HG03108 (cell line): Measurements from ENCODE around the gene ADAT2.
A peak's percentile ranks its signal among the peaks of the same experiment; 100 is the strongest.

ENCODE experiments used
- ATAC-seq: cut with Tn5 transposase; IDR thresholded peaks from one replicate; pipeline ENCODE4 v1.9.1; 2021; ENCODE audit warnings: moderate library complexity; ENCODE audit not compliant: unreplicated experiment

The ADAT2 gene

GRCh38 chr6:143441680-143442545, 8.6 kb downstream of the ADAT2 start:
- no peak for ATAC-seq

GRCh38 chr6:143441010-143441409, 9.5 kb downstream of the ADAT2 start:
- no peak for ATAC-seq

DNA sequence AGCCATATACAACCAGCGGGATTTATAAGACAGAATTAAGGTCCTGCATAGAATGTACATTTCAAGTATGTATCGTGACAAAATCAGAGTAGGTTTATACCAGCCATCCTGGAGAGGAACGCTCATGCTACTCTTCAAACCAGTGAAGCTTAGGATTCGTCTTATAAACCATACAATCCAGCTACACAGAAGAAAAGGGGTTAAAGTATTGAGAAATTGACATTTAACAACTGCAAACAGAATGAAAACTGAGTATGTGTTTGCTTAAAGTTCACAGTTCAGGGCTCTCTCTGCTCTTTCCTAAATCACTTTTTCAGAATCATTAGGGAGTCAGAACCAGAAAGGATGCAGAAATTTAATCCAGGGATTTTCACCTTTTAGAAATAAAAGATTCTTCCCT, 17.9 kb downstream of the ADAT2 start:
- ATAC-seq, result no peak

- no peak for ATAC-seq
Observed at GRCh38 chr6:143431226-143431625, 19.3 kb downstream of the ADAT2 start.

- ATAC-seq, result no peak
Observed at GRCh38 chr6:143429970-143430369, 20.5 kb downstream of the ADAT2 start.

GRCh38 chr6:143427109-143427817, 23.2 kb downstream of the ADAT2 start:
- peak; percentile 100 for ATAC-seq

GRCh38 chr6:143426026-143426425, 24.5 kb downstream of the ADAT2 start:
- ATAC-seq, result no peak

DNA sequence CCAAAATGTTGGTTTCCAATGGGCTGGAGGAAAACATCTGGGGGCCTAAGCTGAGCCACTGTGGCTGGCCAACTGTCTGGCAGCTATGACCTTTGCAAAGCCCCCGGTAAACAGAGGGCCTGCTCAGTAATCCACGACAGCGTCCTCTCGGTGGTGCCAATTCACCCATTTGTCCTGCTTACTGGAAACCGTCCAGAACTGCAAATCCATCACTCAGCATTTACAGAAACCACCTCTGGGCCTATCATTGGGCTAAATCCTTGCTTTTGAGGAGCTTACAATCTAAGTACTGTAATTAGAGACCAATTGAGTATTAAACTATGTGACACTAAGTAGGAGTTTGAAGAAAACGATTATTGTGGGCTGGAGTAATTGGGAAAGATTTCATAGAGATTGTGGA, 31.0 kb downstream of the ADAT2 start:
- no peak for ATAC-seq

DNA sequence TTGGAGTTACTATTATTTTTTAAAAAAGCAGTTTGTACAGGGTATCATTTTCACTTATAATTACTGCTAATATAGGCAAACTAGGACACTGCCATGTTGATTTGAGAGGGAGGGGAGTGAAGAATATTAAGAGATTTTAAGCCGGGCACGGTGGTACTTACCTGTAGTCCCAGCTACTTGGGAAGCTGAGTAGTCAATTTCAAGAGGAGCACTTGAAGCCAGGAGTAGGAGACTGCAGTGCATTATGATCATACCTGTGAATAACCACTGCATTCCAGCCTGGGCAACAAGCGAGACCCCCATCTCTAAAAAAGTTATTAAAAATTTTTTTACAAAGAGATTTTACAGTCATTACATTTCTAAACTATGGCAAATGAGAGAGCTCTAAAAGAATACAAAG, 35.7 kb downstream of the ADAT2 start:
- ATAC-seq, result no peak

DNA sequence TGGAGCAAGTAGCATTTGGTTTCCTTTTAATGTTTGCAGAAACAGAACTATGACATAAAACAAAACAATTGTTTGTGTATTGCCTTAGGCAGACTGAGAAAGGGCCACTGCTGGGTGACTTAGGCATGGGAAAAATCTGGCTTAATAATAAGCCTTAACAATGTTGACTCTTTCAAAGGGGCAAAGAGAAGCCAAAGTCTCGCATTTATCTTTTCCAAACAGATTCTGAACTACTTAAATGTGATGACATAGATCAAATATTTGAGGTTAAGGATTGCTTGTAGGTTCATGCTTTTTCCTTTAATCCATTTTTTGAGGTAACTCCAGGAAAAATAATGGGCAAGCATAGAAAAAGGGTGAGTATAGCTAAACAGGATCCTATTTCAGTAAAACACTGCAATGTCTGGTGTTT, 39.6 kb downstream of the ADAT2 start:
- ATAC-seq, result no peak

GRCh38 chr6:143408787-143409162, 41.7 kb downstream of the ADAT2 start:
- ATAC-seq, result no peak

GRCh38 chr6:143408151-143408786, 42.2 kb downstream of the ADAT2 start:
- no peak for ATAC-seq

DNA sequence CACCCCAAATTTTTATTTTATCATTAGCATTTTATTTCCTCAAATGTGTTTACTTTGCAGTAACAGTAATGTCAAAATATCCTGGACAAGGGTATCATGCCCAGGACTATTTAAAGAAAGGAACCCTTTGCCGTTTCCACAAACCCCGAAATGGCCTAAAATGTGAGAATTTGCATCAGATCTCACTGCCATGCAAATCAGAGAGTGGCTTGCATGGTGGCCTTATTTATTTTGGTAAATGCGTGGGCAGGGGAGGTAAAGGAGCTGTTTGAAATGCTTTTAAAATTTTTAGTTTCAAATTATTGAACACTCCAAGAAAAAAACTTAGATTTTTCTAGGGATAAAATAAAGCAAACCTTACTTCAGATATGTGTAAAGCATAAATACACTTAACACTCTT, 43.8 kb downstream of the ADAT2 start:
- ATAC-seq, result no peak

GRCh38 chr6:143405373-143406154, 44.9 kb downstream of the ADAT2 start:
- no peak for ATAC-seq

- ATAC-seq, result no peak
Observed at GRCh38 chr6:143402721-143403336, 47.7 kb downstream of the ADAT2 start.

DNA sequence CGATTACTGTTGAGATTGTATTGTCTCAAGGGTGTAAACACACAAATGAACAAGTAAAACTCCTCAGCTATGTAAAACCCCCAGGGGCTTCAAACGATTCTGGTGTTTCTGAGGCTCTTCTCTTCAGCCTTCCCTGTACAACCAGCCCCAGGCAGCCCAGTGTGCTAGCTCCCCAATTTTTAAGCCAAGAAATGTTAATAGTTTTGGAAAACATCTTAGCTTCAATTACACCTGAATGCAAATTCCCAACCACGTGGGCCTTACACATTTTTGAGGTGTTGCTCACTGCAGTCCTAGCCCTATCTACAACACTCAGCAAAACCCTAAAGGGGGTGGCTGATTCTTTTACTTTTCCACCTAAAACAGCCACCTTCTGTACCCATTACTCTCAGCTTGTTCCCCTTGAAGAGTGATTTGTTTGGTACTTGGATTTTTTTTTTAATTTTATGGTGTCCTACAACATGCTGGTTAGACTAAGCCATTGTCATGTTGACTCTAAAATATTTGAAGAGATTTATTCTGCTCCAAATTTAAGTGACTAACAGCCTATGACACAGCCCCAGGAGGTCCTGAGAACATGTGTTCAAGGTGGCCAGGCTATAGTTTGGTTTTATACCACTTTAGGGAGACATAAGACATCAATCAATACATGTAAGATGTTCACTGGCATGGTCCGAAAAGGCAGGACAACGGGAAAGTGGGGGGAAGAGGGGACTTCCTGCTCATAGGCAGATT, 48.7 kb downstream of the ADAT2 start:
- ATAC-seq, result no peak

- ATAC-seq, result no peak
Observed at GRCh38 chr6:143401068-143401446, 49.4 kb downstream of the ADAT2 start.

GRCh38 chr6:143400258-143401067, 50.0 kb downstream of the ADAT2 start:
- ATAC-seq, result no peak

- ATAC-seq, result no peak
Observed at GRCh38 chr6:143399775-143400174, 50.7 kb downstream of the ADAT2 start.
